Skeletal muscle tissue (tissue), 5 donors: Measurements from ENCODE around the gene POM121. TPM values are rescaled to one million over a fixed set of nuclear protein-coding genes. Genes with fewer than 3 reads are reported as not detected.
"Not testable (repeated sequence)": the region's sequence is repeated elsewhere in the genome, so short reads cannot be mapped to it uniquely, and the experiment has no call there.

ENCODE experiments used
- H3K27ac ChIP-seq: one replicate; pipeline ENCODE4 v1.7.0; 2013; ENCODE audit warnings: mild to moderate bottlenecking, low read depth, low read length, inconsistent platforms
- H3K27me3 ChIP-seq, 3 donors: one replicate each; pipeline ENCODE4 v1.7.0; 2013; ENCODE audit warnings: low read length in 3 of 3; ENCODE audit not compliant: control insufficient read depth in 3 of 3, insufficient read depth in 3 of 3
- H3K36me3 ChIP-seq, 3 donors: one replicate each; pipeline ENCODE4 v1.7.0; 2013; ENCODE audit warnings: low read length in 3 of 3; ENCODE audit not compliant: control insufficient read depth in 3 of 3, insufficient read depth in 3 of 3
- H3K4me1 ChIP-seq, 3 donors: one replicate each; pipeline ENCODE4 v1.7.0; 2013; ENCODE audit warnings: low read length in 3 of 3, mild to moderate bottlenecking in 3 of 3; ENCODE audit not compliant: control insufficient read depth in 3 of 3, insufficient read depth in 3 of 3
- H3K4me3 ChIP-seq, 3 donors: one replicate each; pipeline ENCODE4 v1.7.0; 2013; ENCODE audit warnings: low read length in 3 of 3
- H3K9ac ChIP-seq, 3 donors: one replicate each; pipeline ENCODE4 v1.7.0; 2013; ENCODE audit warnings: low read length in 3 of 3, mild to moderate bottlenecking in 3 of 3, moderate library complexity in 2 of 3, low read depth in 1 of 3
- H3K9me3 ChIP-seq, 3 donors: one replicate each; pipeline ENCODE4 v1.7.0; 2013; ENCODE audit warnings: low read length in 3 of 3; ENCODE audit not compliant: control insufficient read depth in 3 of 3
- small RNA-seq: library from RNA; depleted of rRNA; stranded (forward); fragments of <200 nt; gene quantifications from one replicate; pipeline ENCODE3, GENCODE V24; 2014
- total RNA-seq: library from RNA; depleted of rRNA; stranded (reverse); fragments of >200 nt; gene quantifications from one replicate; pipeline ENCODE4 v1.2.3, GENCODE V29; 2014
- donor health status: Osteomylitis.

POM121 gene
- total RNA-seq, 1 donor from 2014 or later, result 6.3 TPM

- H3K9me3 ChIP-seq, H3K27me3 ChIP-seq, H3K4me3 ChIP-seq, H3K36me3 ChIP-seq, H3K27ac ChIP-seq, H3K9ac ChIP-seq, H3K4me1 ChIP-seq: not testable (repeated sequence)
Measured at GRCh38 chr7:72990146-72990913, 65.4 kb downstream of the POM121 start.

GRCh38 chr7:72995484-72995883 is 70.6 kb downstream of the POM121 start:
- H3K4me3 ChIP-seq, H3K4me1 ChIP-seq, H3K27me3 ChIP-seq, H3K36me3 ChIP-seq, H3K27ac ChIP-seq, H3K9ac ChIP-seq, H3K9me3 ChIP-seq: not testable (repeated sequence)

- not testable (repeated sequence) for H3K4me1 ChIP-seq, H3K27ac ChIP-seq, H3K27me3 ChIP-seq, H3K9me3 ChIP-seq, H3K9ac ChIP-seq, H3K36me3 ChIP-seq, H3K4me3 ChIP-seq
Measured at GRCh38 chr7:72997447-72997846, 72.6 kb downstream of the POM121 start.

GRCh38 chr7:72997887-72998468 is 73.1 kb downstream of the POM121 start:
- not testable (repeated sequence) for H3K9ac ChIP-seq, H3K27me3 ChIP-seq, H3K9me3 ChIP-seq, H3K36me3 ChIP-seq, H3K27ac ChIP-seq, H3K4me1 ChIP-seq, H3K4me3 ChIP-seq

Small RNA genes within 50 kb of the gene (small RNA-seq; reads per million reads assigned to genes)
- gene RF00019, result not detected

Other genes starting within 250 kb of the POM121 start
- 6.8 TPM for gene TYW1B, start 96.9 kb upstream of the POM121 start, total RNA-seq
- not detected for gene TRIM74, start 44.4 kb downstream of the POM121 start, total RNA-seq
- not detected for gene SPDYE8, start 104.7 kb downstream of the POM121 start, total RNA-seq
- not detected for gene SPDYE11, start 132.8 kb downstream of the POM121 start, total RNA-seq
- gene SPDYE9, start 160.9 kb downstream of the POM121 start, total RNA-seq, result not detected